ENCODE data around the gene ORC5.
"Not testable (repeated sequence)": the region's sequence is repeated elsewhere in the genome, so short reads cannot be mapped to it uniquely, and the experiment has no call there.

The ORC5 gene

GRCh38 chr7:104185346-104185745 lies 22.5 kb downstream of the ORC5 start:
- no peak for DNase-seq

GRCh38 chr7:104179178-104179577 lies 28.6 kb downstream of the ORC5 start:
- DNase-seq: no peak

DNA sequence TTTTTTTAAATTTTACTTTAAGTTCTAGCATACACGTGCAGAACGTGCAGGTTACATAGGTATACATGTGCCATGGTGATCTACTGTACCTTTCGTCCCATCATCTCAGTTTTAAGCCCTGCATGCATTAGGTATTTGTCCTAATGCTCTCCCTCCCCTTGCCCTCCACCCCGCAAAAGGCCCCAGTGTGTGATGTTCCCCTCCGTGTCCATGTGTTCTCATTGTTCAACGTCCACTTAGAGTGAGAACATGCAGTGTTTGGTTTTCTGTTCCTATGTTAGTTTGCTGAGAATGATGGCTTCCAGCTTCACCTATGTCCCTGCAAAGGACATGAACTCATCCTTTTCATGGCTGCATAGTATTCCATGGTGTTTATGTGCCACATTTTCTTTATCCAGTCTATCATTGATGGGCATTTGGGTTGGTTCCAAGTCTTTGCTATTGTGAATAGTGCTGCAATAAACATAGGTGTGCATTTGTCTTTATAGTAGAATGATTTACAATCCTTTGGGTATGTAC lies 30.2 kb downstream of the ORC5 start:
- not testable (repeated sequence) for DNase-seq

GRCh38 chr7:104176332-104176731 lies 31.5 kb downstream of the ORC5 start:
- DNase-seq: no peak

GRCh38 chr7:104175361-104175984 lies 32.3 kb downstream of the ORC5 start:
- DNase-seq: no peak

GRCh38 chr7:104174798-104175197 lies 33.0 kb downstream of the ORC5 start:
- DNase-seq: no peak

DNA sequence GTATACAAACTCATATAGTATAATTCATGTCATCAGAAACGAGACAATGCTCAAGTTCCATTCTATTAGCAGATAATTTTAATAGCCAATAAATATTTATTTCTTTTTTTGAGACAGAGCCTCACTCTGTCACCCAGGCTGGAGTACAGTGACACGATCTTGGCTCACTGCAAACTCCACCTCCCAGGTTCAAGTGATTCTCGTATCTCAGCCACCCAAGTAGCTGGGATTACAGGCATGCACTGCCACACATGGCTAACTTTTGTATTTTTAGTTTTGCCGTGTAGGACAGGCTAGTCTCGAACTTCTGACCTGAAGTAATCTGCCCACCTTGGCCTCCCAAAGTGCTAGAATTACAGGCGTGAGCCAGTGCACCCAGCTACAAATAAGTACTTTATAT lies 45.7 kb downstream of the ORC5 start:
- DNase-seq: no peak

GRCh38 chr7:104161244-104161643 lies 46.6 kb downstream of the ORC5 start:
- DNase-seq: no peak

DNA sequence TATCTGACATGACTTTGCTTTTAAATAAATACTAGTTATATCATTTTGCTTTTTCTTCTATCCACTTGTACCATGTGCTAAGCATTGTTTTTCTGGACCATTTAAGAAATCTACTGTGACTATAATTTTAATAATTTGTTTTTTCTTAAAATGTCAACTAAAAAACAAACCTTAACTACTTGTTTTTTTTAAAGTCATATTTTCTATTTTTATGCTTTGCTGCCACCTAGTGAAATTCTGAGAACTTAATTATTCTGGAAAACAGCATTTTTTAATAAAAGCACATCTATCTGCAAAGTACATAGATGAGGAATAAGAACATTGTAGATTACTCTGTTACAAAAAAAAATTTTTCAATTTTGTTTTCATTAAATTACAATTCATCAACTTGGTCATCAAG lies 47.4 kb downstream of the ORC5 start:
- DNase-seq: no peak

- DNase-seq: no peak
Observed at GRCh38 chr7:104156842-104157277, 51.0 kb downstream of the ORC5 start.

GRCh38 chr7:104153287-104153686 lies 54.5 kb downstream of the ORC5 start:
- DNase-seq: no peak

GRCh38 chr7:104152468-104152867 lies 55.3 kb downstream of the ORC5 start:
- DNase-seq: no peak

- DNase-seq: no peak
Observed at GRCh38 chr7:104150470-104150869, 57.3 kb downstream of the ORC5 start.

- no peak for DNase-seq
Observed at GRCh38 chr7:104149822-104150221, 58.0 kb downstream of the ORC5 start.

DNA sequence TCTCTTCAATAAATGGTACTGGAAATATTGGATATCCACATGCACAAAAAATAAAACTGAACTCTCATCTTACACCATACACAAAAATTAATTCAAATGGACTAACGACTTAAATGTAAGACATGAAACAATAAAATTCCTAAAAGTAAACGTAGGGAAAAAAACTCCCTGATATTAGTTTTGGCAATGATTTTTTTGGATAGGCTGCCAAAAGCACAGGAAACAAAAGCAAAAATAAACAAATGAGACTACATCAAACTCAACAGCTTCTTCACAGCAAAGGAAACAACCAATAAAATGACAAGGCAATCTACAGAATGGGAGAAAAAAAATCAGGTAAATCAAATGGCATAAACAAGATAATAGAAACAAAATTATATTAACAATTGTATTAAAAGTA lies 65.7 kb downstream of the ORC5 start:
- DNase-seq: no peak

DNA sequence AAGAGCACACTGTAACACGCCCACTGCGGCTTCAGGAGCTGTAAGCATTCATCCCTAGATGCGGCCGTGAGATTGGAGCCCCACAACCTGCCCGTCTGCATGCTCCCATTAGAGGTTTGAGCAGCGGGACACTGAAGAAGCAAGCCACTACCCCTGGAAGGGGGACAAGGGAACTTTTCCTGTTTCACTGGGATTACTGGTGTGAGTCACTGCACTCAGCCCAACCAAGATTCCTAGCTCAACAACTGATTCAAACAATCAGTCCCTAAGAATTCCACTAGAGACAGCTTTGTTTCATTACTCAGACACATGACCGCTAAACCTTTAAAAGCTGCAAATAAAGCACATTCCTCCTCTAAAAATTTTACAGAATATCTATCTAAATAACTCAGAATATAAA lies 69.8 kb downstream of the ORC5 start:
- DNase-seq: no peak

GRCh38 chr7:104137511-104137910 lies 70.3 kb downstream of the ORC5 start:
- no peak for DNase-seq

- no peak for DNase-seq
Observed at GRCh38 chr7:104136981-104137380, 70.8 kb downstream of the ORC5 start.

GRCh38 chr7:104136561-104136960 lies 71.3 kb downstream of the ORC5 start:
- no peak for DNase-seq

- DNase-seq: no peak
Observed at GRCh38 chr7:104135760-104136558, 71.9 kb downstream of the ORC5 start.

DNA sequence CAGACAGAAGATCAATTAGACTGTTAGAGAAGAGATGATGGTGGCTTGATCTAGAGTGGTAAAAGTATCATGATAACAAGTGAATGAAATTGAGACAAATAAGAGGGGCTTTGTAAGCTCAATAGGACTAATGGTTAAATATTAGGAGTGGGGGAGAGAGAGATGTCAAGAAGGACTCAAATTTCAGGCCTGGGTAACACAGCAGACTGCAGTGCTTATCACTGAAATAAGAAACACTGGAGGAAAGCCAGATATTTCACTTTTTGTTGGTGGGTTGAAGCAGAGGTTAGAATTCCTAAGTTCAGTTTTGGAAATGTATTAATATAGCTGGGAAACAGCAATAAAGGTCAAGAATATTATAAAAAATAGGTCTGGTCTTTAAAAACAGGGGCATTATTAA lies 74.6 kb downstream of the ORC5 start:
- no peak for DNase-seq

DNA sequence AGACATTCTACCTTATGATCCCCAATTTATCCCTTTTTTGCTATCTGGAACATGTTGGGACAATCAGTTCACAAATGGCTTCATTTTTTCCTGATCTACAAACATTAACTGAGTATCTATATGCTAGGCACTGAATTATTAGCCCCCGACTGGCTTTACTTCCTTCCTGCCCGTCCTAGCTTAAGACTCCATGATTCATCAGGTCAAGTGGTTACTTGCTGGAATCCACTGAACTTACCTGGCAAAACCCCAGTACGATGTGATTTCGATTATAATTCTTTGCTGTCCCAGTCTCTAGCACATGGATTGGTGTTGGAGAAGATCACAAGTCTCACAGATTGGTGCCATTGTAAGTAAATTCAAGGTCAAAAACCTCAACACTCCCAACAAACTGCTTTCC lies 77.1 kb downstream of the ORC5 start:
- DNase-seq: no peak

DNA sequence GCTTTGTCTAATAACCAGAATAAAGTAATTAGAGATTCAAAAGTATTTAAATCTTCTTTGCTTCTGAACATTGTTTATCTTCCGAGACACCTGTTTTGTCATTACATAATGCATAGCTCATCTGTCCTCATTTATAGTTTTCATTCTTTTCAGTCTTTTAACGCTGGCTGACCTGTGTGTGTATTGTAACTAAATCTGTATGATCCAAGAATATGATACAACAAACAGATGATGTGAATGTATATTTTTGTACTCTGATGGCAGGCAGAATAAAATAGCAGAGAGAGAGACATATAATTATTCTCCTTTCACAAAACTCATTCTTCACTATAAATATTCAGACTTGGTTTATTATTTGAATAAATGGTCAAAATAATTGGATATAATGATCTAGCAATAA lies 80.6 kb downstream of the ORC5 start:
- no peak for DNase-seq

DNA sequence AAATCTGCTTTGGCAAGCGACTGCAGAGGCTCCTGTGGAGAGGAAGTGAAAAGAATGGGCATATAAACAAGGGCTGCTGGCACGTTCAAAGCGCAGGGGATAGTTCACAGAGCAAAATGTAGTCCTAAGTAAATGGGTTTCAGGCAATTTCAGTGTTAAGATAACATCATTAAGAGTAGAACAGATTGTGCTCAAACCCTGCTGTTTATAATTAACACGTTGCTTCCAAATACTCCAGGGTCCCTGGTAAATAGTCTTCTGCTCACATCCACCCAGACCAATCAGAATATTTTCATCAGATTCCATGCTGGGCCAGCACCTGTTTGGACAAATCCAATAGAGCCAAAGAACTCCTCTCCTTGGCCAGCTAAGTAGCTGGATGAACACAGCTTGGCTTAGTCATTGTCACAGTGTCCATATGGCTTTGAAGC lies 81.4 kb downstream of the ORC5 start:
- no peak for DNase-seq
